ENCODE data around the gene EYS. TPM values are rescaled to one million over a fixed set of nuclear protein-coding genes. Genes with fewer than 3 reads are reported as not detected.

The EYS gene
- total and polyA plus RNA-seq, 9 of the 15 experiments (the other 6 are each of a cell fraction or from before 2014, with no cell fraction given): 0.03 to 0.36 (median 0.10) TPM; not detected in 2

GRCh38 chr6:63743691-63744090, 1963.3 kb downstream of the EYS start:
- Histone ChIP-seq H3K4me2 (ENCODE audit: insufficient read depth, low read length) (no peak overlapping the region), H2AFZ (ENCODE audit: low read depth, low read length) (no peak overlapping the region), H3K4me1 (replicated peaks in 1 of 2; ENCODE audit: control insufficient read depth in 2 of 2, insufficient read depth in 2 of 2, low read length in 2 of 2) (no peaks in the 10 kb centered on the region), H3K9me1 (ENCODE audit: control insufficient read depth, insufficient read depth, low read length) (no peaks in the 10 kb centered on the region), H4K20me1 (replicated peaks; ENCODE audit: control insufficient read depth, insufficient read depth, low read length) (no peaks in the 10 kb centered on the region), H3K9me3 (replicated peaks; ENCODE audit: control insufficient read depth, insufficient read depth, low read depth, low read length) (no peaks in the 10 kb centered on the region; the same call in 1 of the 2 replicates), H3K4me3 (no peak overlapping the region), H3K36me3 (ENCODE audit: control insufficient read depth, insufficient read depth, low read length) (no peaks in the 10 kb centered on the region), H3K9ac (ENCODE audit: insufficient read depth in 1 of 2, low read depth in 2 of 2, low read length in 2 of 2) (no peak overlapping the region), H3K27me3 (ENCODE audit: control insufficient read depth in 2 of 2, insufficient read depth in 2 of 2, low read length in 2 of 2) (no peaks in the 10 kb centered on the region), H3K79me2 (ENCODE audit: control insufficient read depth, insufficient read depth, low read length) (no peaks in the 10 kb centered on the region), H3K27ac (ENCODE audit: extremely low read depth, low read depth, low read length) (no peak overlapping the region)
- TF ChIP-seq NFE2L1 (tag; IDR thresholded peaks at IDR 0.05; ENCODE audit: borderline replicate concordance, low read depth) (no peak), ELK1 (CRISPR knock-in tag; IDR thresholded peaks at IDR 0.05) (no peak), TRIM24 (IDR thresholded peaks at IDR 0.05) (no peak), ZNF518B (CRISPR knock-in tag; IDR thresholded peaks at IDR 0.05) (no peak), MTA2 (IDR thresholded peaks at IDR 0.05; ENCODE audit: low read depth) (no peak)
- TF ChIP-seq, protein P1, sequence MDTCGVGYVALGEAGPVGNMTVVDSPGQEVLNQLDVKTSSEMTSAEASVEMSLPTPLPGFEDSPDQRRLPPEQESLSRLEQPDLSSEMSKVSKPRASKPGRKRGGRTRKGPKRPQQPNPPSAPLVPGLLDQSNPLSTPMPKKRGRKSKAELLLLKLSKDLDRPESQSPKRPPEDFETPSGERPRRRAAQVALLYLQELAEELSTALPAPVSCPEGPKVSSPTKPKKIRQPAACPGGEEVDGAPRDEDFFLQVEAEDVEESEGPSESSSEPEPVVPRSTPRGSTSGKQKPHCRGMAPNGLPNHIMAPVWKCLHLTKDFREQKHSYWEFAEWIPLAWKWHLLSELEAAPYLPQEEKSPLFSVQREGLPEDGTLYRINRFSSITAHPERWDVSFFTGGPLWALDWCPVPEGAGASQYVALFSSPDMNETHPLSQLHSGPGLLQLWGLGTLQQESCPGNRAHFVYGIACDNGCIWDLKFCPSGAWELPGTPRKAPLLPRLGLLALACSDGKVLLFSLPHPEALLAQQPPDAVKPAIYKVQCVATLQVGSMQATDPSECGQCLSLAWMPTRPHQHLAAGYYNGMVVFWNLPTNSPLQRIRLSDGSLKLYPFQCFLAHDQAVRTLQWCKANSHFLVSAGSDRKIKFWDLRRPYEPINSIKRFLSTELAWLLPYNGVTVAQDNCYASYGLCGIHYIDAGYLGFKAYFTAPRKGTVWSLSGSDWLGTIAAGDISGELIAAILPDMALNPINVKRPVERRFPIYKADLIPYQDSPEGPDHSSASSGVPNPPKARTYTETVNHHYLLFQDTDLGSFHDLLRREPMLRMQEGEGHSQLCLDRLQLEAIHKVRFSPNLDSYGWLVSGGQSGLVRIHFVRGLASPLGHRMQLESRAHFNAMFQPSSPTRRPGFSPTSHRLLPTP (IDR thresholded peaks at IDR 0.05; ENCODE audit: borderline replicate concordance, extremely low read depth, insufficient read length): no peak
- intact Hi-C loops (cut with micrococcal nuclease): no loop called here
- POLR2A ChIA-PET: no interaction called here
- no peak for ATAC-seq
- FAIRE-seq: no peak
- CTCF ChIA-PET (ENCODE audit: low intra/inter-chr PET ratio): no interaction called here
- no peak for DNase-seq (ENCODE audit: extremely low read depth in 1 of 4, low spot score in 3 of 4)
- in situ Hi-C loops (cut with MboI): no loop called here
- BruUV-seq (replicated peaks): no TSS peak
